Bronchial epithelial cell (primary cell): ENCODE measurements around the gene TXLNG. TPM values are rescaled to one million over a fixed set of nuclear protein-coding genes. Genes with fewer than 3 reads are reported as not detected.

Experiments used
- DNase-seq: peaks from one replicate; pipeline ENCODE4 v3.0.0-alpha.2; 2010; ENCODE audit warnings: low read depth
- FAIRE-seq: peaks from 2 replicates; lab custom pipeline; 2011; peaks lifted over from hg19 to GRCh38; lab: Jason Lieb, UNC
- H3K27me3 ChIP-seq: 2 replicates; pipeline ENCODE4 v1.5.1; 2011; ENCODE audit warnings: low read length; ENCODE audit not compliant: control insufficient read depth, insufficient read depth
- H3K36me3 ChIP-seq: 2 replicates; pipeline ENCODE4 v1.5.1; 2011; ENCODE audit warnings: low read length; ENCODE audit not compliant: control insufficient read depth, insufficient read depth
- H3K4me3 ChIP-seq: 2 replicates; pipeline ENCODE4 v1.5.1; 2011; ENCODE audit warnings: mild to moderate bottlenecking, low read depth, low read length, control low read depth
- total RNA-seq: library from RNA; depleted of rRNA; stranded (reverse); fragments of >200 nt; gene quantifications from 2 replicates; pipeline ENCODE4 v1.2.1, GENCODE V29; 2014
- TF ChIP-seq, protein P1 (sequence below): IDR thresholded peaks from 2 replicates; pipeline ENCODE4 v1.5.1; 2011; ENCODE audit warnings: mild to moderate bottlenecking, moderate library complexity, low read length, control low read depth, inconsistent platforms; ENCODE audit not compliant: insufficient read depth, severe bottlenecking

TXLNG gene
- 7.6 and 11.6 TPM in 2 replicates for total RNA-seq

DNA sequence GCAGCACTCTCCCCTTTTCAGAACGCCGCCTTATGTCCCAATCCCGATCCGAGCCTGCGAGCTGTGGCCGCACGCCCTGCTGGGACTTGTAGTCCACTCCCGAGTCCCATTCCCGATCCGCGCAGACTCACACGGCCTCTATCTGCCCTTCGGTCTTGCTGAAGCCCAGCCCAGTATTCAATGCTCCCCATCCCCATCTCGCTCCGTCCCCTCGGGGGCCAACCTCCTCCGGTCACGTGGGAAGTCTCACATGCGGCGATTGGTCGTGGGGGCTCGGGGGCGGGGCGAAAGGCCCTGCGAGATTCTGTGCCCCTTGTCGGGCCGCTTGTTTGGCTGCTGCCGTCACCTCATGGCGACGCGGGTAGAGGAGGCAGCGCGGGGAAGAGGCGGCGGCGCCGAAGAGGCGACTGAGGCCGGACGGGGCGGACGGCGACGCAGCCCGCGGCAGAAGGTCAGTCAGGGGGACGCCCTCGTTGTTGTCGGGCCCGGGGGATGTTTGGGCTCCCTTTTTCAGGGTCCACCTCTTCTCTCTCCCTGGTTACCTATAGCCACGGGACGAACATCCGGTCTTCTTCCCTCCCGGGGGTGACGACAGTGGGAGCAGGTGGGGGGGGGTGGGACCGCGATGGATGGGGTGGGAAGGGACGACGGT is at the start of gene TXLNG:
TXLNG (plus strand) TSS at position 328 of the 652 bp plus-strand sequence; CDS start at position 350, 22 bp downstream.
- FAIRE-seq (peak; percentile 86), DNase-seq (peak; percentile 95)
- TF ChIP-seq, protein P1, sequence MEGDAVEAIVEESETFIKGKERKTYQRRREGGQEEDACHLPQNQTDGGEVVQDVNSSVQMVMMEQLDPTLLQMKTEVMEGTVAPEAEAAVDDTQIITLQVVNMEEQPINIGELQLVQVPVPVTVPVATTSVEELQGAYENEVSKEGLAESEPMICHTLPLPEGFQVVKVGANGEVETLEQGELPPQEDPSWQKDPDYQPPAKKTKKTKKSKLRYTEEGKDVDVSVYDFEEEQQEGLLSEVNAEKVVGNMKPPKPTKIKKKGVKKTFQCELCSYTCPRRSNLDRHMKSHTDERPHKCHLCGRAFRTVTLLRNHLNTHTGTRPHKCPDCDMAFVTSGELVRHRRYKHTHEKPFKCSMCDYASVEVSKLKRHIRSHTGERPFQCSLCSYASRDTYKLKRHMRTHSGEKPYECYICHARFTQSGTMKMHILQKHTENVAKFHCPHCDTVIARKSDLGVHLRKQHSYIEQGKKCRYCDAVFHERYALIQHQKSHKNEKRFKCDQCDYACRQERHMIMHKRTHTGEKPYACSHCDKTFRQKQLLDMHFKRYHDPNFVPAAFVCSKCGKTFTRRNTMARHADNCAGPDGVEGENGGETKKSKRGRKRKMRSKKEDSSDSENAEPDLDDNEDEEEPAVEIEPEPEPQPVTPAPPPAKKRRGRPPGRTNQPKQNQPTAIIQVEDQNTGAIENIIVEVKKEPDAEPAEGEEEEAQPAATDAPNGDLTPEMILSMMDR: no peak

DNA sequence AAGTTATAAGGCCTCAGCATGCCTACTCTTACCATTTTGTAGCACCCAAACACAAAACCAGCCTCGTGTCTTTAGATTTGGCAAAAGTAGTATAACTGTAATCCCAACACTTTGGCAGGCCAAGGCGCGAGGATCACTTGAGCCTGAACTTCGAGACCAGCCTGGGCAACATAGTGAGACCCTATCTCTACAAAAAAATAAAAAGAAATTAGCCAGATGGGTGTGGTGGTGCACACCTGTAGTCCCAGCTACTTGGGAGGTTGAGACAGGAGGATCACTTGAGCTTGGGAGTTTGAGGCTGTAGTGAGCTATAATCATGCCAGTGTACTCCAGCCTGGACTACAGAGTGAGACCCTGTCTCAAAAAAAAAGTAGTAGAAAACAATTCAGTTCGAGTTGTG is 49.2 kb upstream of the TXLNG start:
- H3K36me3 ChIP-seq: no peaks in the 10 kb centered on the region
- no peak overlapping the region for H3K4me3 ChIP-seq
- DNase-seq (no peak), FAIRE-seq (no peak)
- H3K27me3 ChIP-seq: no peaks in the 10 kb centered on the region
- TF ChIP-seq, protein P1: no peak

More for the DNA sequence above, at the start of gene TXLNG:
- Histone ChIP-seq H3K27me3 (no peaks in the 10 kb centered on the region), H3K36me3 (no peaks in the 10 kb centered on the region), H3K4me3 (peak within 1 kb of the TSS; percentile 65)

DNA sequence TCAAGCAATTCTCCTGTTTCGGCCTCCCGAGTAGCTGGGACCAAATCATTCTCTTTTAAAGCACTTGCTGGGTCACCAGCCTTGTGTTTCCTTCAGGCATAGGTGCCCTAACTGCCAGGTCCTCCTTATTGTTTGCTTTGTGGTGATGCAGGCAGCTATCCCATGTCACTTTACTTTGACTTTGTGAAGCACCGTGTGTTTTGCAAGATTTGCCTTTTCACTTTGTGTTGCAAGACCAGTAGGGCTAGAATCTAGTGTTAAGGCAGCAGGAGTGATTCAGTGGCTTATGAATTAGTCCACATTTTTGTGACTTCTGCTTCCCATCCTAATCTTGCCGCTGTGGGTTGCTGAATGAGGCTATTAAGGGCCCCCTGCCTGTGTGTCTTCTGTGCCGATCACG is 46.7 kb upstream of the TXLNG start:
- FAIRE-seq (peak; percentile 70), DNase-seq (peak; percentile 20)
- Histone ChIP-seq H3K4me3 (no peak overlapping the region), H3K27me3 (no peaks in the 10 kb centered on the region), H3K36me3 (no peaks in the 10 kb centered on the region)
- TF ChIP-seq, protein P1: no peak

DNA sequence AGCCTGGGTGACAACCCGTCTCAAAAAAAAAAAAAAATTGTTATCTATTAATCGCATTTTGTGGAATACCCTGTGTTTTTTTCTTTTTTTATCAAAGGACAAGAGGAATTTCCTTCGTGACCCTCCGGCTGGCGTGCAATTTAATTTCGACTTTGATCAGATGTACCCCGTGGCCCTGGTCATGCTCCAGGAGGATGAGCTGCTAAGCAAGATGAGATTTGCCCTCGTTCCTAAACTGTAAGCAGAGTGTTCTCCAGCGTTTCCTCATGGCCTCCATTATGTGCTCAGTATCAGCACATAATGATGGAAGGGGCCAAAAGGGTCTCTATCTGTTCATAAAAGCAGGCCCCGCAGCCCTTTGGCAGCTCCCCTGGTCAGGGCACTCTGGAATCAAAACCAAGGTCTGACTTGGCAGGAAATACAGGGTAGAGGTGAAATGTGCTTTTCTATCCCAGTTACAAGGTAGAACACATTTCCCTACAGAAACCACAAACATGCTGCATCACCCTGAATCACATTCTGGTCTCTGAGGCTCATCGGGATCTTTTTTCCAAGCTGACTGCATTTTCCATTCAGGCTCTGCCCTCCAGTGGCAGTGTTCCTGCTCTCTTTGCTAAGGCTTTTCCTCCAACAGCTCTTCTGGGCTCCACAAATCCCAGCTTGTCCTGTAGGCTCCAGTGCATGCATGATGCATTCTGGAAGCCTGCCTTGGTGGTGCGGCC is 42.5 kb upstream of the TXLNG start:
- no peak overlapping the region for H3K4me3 ChIP-seq
- TF ChIP-seq, protein P1: no peak
- FAIRE-seq: peak; percentile 73
- peak; percentile 71 for DNase-seq
- no peaks in the 10 kb centered on the region for H3K27me3 ChIP-seq
- H3K36me3 ChIP-seq: no peaks in the 10 kb centered on the region

DNA sequence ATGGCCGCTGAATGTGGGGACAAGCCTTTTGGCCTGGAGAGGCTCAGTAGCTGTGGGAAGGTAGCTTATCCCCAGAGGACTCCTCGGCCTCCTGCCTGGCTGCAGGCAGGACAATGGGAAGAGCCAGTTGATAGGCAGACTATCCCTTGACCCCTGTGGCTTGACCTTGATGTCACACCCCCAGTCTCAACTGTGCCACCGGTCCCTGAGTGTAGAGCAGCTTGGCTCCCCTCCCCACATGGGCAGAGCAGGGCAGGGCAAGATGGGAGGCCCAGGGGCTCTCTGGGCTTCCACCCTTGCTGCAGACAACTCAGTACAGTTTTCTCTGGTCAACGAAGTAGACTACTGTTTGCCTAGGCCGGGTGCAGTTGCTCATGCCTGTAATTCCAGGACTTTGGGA is 41.2 kb upstream of the TXLNG start:
- DNase-seq (no peak), FAIRE-seq (no peak)
- Histone ChIP-seq H3K27me3 (no peaks in the 10 kb centered on the region), H3K4me3 (no peak overlapping the region), H3K36me3 (no peaks in the 10 kb centered on the region)
- TF ChIP-seq, protein P1: no peak
